H9 (cell line): ENCODE results near the gene MEA1. TPM values are rescaled to one million over a fixed set of nuclear protein-coding genes. Genes with fewer than 3 reads are reported as not detected.

Experiments used
- DNase-seq: peaks from one replicate; pipeline ENCODE4 v3.0.0-alpha.2; 2017
- H2AFZ ChIP-seq: one replicate; pipeline ENCODE4 v1.6.1; 2013; ENCODE audit warnings: mild to moderate bottlenecking, low read length, control low read depth, moderate library complexity
- H2AK5ac ChIP-seq: 2 replicates; pipeline ENCODE4 v1.6.1; 2013; ENCODE audit warnings: low read length, control low read depth, mixed read lengths; ENCODE audit not compliant: insufficient read length
- H2BK120ac ChIP-seq: one replicate; pipeline ENCODE4 v1.6.1; 2013; ENCODE audit warnings: low read depth, mild to moderate bottlenecking, low read length, control low read depth, inconsistent platforms; ENCODE audit not compliant: poor library complexity, severe bottlenecking
- H2BK12ac ChIP-seq: 2 replicates; pipeline ENCODE4 v1.6.1; 2013; ENCODE audit warnings: low read length, control low read depth, mixed read lengths, low read depth; ENCODE audit not compliant: insufficient read length
- H2BK15ac ChIP-seq: 2 replicates; pipeline ENCODE4 v1.6.1; 2013; ENCODE audit warnings: low read depth, low read length, control low read depth
- H2BK20ac ChIP-seq: one replicate; pipeline ENCODE4 v1.6.1; 2013; ENCODE audit warnings: low read depth, mild to moderate bottlenecking, low read length, control low read depth, inconsistent platforms; ENCODE audit not compliant: poor library complexity, severe bottlenecking
- H2BK5ac ChIP-seq: 2 replicates; pipeline ENCODE4 v1.6.1; 2013; ENCODE audit warnings: low read length, control low read depth, mixed read lengths; ENCODE audit not compliant: insufficient read length
- H3K14ac ChIP-seq: 2 replicates; pipeline ENCODE4 v1.6.1; 2013; ENCODE audit warnings: low read length, control low read depth; ENCODE audit not compliant: insufficient read depth
- H3K18ac ChIP-seq: 2 replicates; pipeline ENCODE4 v1.6.1; 2013; ENCODE audit warnings: low read depth, mild to moderate bottlenecking, mixed read lengths, low read length, control low read depth; ENCODE audit not compliant: insufficient read length
- H3K23ac ChIP-seq: 2 replicates; pipeline ENCODE4 v1.6.1; 2013; ENCODE audit warnings: low read length, control low read depth, mixed read lengths, low read depth; ENCODE audit not compliant: insufficient read length
- H3K23me2 ChIP-seq: 2 replicates; pipeline ENCODE4 v1.6.1; 2013; ENCODE audit warnings: low read depth, mild to moderate bottlenecking, mixed read lengths, low read length, control low read depth; ENCODE audit not compliant: insufficient read length, poor library complexity, severe bottlenecking
- H3K27ac ChIP-seq: 2 replicates; pipeline ENCODE4 v1.5.1; 2013; ENCODE audit warnings: low read length, control low read depth, mixed read lengths, low read depth; ENCODE audit not compliant: insufficient read length
- H3K27me3 ChIP-seq: 2 replicates; pipeline ENCODE4 v1.6.1; 2013; ENCODE audit warnings: low read length, control low read depth, inconsistent platforms; ENCODE audit not compliant: insufficient read depth
- H3K4ac ChIP-seq: 2 replicates; pipeline ENCODE4 v1.6.1; 2013; ENCODE audit warnings: low read depth, mild to moderate bottlenecking, control low read depth, inconsistent platforms, low read length, moderate library complexity
- H3K4me1 ChIP-seq: 2 replicates; pipeline ENCODE4 v1.6.1; 2013; ENCODE audit warnings: low read length, control low read depth, inconsistent platforms; ENCODE audit not compliant: insufficient read depth
- H3K4me2 ChIP-seq: 2 replicates; pipeline ENCODE4 v1.6.1; 2013; ENCODE audit warnings: low read length, control low read depth, mixed read lengths; ENCODE audit not compliant: insufficient read length, insufficient read depth
- H3K56ac ChIP-seq: 2 replicates; pipeline ENCODE4 v1.6.1; 2013; ENCODE audit warnings: low read depth, mild to moderate bottlenecking, mixed read lengths, low read length, control low read depth; ENCODE audit not compliant: insufficient read length
- H3K79me1 ChIP-seq: 2 replicates; pipeline ENCODE4 v1.6.1; 2013; ENCODE audit warnings: low read depth, mild to moderate bottlenecking, moderate library complexity, low read length, control low read depth, inconsistent platforms; ENCODE audit not compliant: insufficient read depth, poor library complexity, severe bottlenecking
- H3K79me2 ChIP-seq: 2 replicates; pipeline ENCODE4 v1.6.1; 2013; ENCODE audit warnings: low read length, control low read depth, inconsistent platforms; ENCODE audit not compliant: insufficient read depth
- H3K9ac ChIP-seq: 2 replicates; pipeline ENCODE4 v1.6.1; 2013; ENCODE audit warnings: low read length, control low read depth, mixed read lengths; ENCODE audit not compliant: insufficient read length; ENCODE audit errors: extremely low read depth
- H3K9me3 ChIP-seq: one replicate; pipeline ENCODE4 v1.6.1; 2013; ENCODE audit warnings: low read depth, low read length, inconsistent platforms; ENCODE audit not compliant: control insufficient read depth
- H3T11ph ChIP-seq: one replicate; pipeline ENCODE4 v1.6.1; 2013; ENCODE audit warnings: mild to moderate bottlenecking, low read length, control low read depth, inconsistent platforms
- H4K20me1 ChIP-seq: one replicate; pipeline ENCODE4 v1.6.1; 2013; ENCODE audit not compliant: control insufficient read depth, insufficient read length, insufficient read depth
- H4K5ac ChIP-seq: 2 replicates; pipeline ENCODE4 v1.6.1; 2013; ENCODE audit warnings: low read depth, mild to moderate bottlenecking, mixed read lengths, low read length, control low read depth; ENCODE audit not compliant: insufficient read length
- H4K8ac ChIP-seq: replicated peaks from 2 replicates; pipeline ENCODE4 v1.6.1; 2013; ENCODE audit warnings: low read length, control low read depth, mixed read lengths, low read depth; ENCODE audit not compliant: insufficient read length
- H4K91ac ChIP-seq: 2 replicates; pipeline ENCODE4 v1.6.1; 2013; ENCODE audit warnings: low read depth, mild to moderate bottlenecking, moderate library complexity, mixed read lengths, low read length, control low read depth; ENCODE audit not compliant: insufficient read length
- H3K27ac Mint-ChIP-seq, 3 experiments: 2 replicates in 2 of 3; 3 replicates in 1 of 3; pipeline ENCODE4 v1.8.0; 2020 to 2021; ENCODE audit warnings: mixed read lengths in 3 of 3, mild to moderate bottlenecking in 1 of 3, moderate library complexity in 1 of 3
- H3K27me3 Mint-ChIP-seq: 2 replicates; pipeline ENCODE4 v1.8.0; 2021; ENCODE audit warnings: low read depth, mild to moderate bottlenecking, moderate library complexity, mixed read lengths
- H3K36me3 Mint-ChIP-seq, 3 experiments: 2 replicates in 2 of 3; 3 replicates in 1 of 3; pipeline ENCODE4 v1.8.0; 2020 to 2021; ENCODE audit warnings: low read depth in 3 of 3, mixed read lengths in 3 of 3; ENCODE audit not compliant: insufficient read depth in 1 of 3
- H3K4me1 Mint-ChIP-seq, 2 experiments: 2 replicates each; pipeline ENCODE4 v1.8.0; 2020; ENCODE audit warnings: mixed read lengths in 2 of 2
- H3K4me3 Mint-ChIP-seq, 2 experiments: 2 replicates in 1 of 2; 3 replicates in 1 of 2; pipeline ENCODE4 v1.8.0; 2020 to 2021; ENCODE audit warnings: mild to moderate bottlenecking in 2 of 2, mixed read lengths in 2 of 2, moderate library complexity in 1 of 2
- H3K9me3 Mint-ChIP-seq, 2 experiments: 2 replicates in 1 of 2; 3 replicates in 1 of 2; pipeline ENCODE4 v1.8.0; 2020; ENCODE audit warnings: mild to moderate bottlenecking in 2 of 2, mixed read lengths in 2 of 2, moderate library complexity in 1 of 2
- CTCF ChIP-seq: fragments of 200-600 bp; sonication (generic); conservative IDR thresholded peaks from 3 replicates; pipeline ENCODE4 v1.8.0; 2021; ENCODE audit warnings: antibody characterized with exemption, mild to moderate bottlenecking
- WGBS: extraction: QIAGEN DNeasy Blood & Tissue Kit; methylation state at CpG from one replicate; pipeline ENCODE4 v1.1.7; 2013; ENCODE audit warnings: missing lambda C conversion rate, low lambda C conversion rate, mixed read lengths; ENCODE audit not compliant: insufficient read length; ENCODE audit errors: extremely low coverage; 5-methylcytosine and 5-hydroxymethylcytosine counted together
- total RNA-seq: library from RNA; stranded (reverse); gene quantifications from 2 replicates; pipeline ENCODE4 v1.2.1, GENCODE V29; 2021

Gene MEA1
- total RNA-seq, 1 experiment from 2014 or later: 113 TPM

- H4K91ac ChIP-seq: no peak overlapping the region
Measured at GRCh38 chr6:43006251-43006650, 7.5 kb downstream of the MEA1 start.

More at GRCh38 chr6:43006251-43006650, 7.5 kb downstream of the MEA1 start:
- H3K9me3 Mint-ChIP-seq: no peaks in the 10 kb centered on the region
- no peaks in the 10 kb centered on the region for H3K27me3 Mint-ChIP-seq
- Histone ChIP-seq H3K27ac (no peak overlapping the region), H4K8ac (no peak overlapping the region), H4K20me1 (no peaks in the 10 kb centered on the region), H3K4me2 (no peak overlapping the region), H3T11ph (no peak overlapping the region), H2AK5ac (no peak overlapping the region), H3K23me2 (no peaks in the 10 kb centered on the region), H2BK12ac (no peak overlapping the region), H3K79me1 (no peaks in the 10 kb centered on the region), H3K9ac (no peak overlapping the region), H3K9me3 (no peaks in the 10 kb centered on the region), H4K5ac (no peak overlapping the region), H3K18ac (no peak overlapping the region), H2BK5ac (no peak overlapping the region), H3K4me1 (no peaks in the 10 kb centered on the region), H2BK15ac (no peak overlapping the region), H3K14ac (no peak overlapping the region), H3K4ac (no peak overlapping the region), H3K79me2 (0 out of 2 replicates have a peak, but pooled peaks cover 2% of the 10 kb centered on the region), H3K56ac (no peak overlapping the region), H2BK20ac (no peak overlapping the region), H3K27me3 (no peaks in the 10 kb centered on the region), H2AFZ (no peak overlapping the region), H3K23ac (no peak overlapping the region), H2BK120ac (no peak overlapping the region)
- DNase-seq: no peak
- H3K4me3 Mint-ChIP-seq: no peak overlapping the region
- no CpG with 5 or more reads among the region's 11 CpGs for WGBS
- peaks cover 18 to 63% (median 56%) of the 10 kb centered on the region in 3 experiments; a peak in 6 of 7 replicates for H3K36me3 Mint-ChIP-seq
- TF ChIP-seq CTCF: no peak
- H3K4me1 Mint-ChIP-seq: peaks cover 4 to 5% of the 10 kb centered on the region in 2 experiments; a peak in 3 of 4 replicates
- H3K27ac Mint-ChIP-seq: peak overlapping the region in 1 of 3 experiments; percentile 75; a peak in 1 of 7 replicates
